HG03354 (cell line): ENCODE measurements around the gene ZNF804A.

Source experiments
- ATAC-seq: cut with Tn5 transposase; IDR thresholded peaks from one replicate; pipeline ENCODE4 v1.9.1; 2021; ENCODE audit warnings: mild to moderate bottlenecking; ENCODE audit not compliant: unreplicated experiment, poor library complexity, severe bottlenecking

The ZNF804A gene

DNA sequence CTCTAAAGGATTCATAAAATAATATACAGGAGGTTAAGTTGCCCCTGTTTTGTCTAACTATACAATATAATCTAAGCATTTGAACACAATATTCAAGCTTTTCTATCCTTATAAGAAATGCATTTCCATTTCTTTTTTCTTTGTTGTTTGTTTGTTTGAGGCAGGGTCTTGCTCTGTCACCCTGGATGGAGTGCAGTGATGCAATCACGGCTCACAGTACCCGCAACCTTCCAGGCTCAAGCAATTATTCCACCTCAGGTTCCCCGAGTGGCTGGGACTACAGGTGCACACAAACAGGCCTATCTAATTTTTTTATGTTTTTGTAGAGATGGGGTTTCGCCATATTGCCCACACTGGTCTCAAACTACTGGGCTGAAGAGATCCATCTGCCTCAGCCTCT, 307.8 kb downstream of the ZNF804A start:
- no peak for ATAC-seq

DNA sequence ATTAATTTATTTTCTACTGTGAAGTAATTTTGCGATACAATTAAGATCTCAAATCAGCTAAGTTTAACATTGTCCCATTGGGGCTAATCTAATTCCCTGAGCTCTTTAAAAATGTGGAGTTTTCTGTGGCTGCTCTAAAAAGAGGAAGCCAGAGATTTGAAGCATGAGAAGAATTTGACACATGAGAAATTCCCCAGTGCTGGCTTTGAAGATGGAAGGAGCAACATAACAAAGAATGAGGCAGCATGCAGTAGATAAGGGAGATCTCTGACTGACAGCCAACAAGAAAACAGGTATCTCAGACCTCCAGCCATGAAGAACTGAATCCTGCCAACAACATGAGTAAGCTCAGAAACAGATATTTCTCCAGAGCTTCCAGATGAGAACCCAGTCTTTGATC, 308.4 kb downstream of the ZNF804A start:
- ATAC-seq, result no peak

DNA sequence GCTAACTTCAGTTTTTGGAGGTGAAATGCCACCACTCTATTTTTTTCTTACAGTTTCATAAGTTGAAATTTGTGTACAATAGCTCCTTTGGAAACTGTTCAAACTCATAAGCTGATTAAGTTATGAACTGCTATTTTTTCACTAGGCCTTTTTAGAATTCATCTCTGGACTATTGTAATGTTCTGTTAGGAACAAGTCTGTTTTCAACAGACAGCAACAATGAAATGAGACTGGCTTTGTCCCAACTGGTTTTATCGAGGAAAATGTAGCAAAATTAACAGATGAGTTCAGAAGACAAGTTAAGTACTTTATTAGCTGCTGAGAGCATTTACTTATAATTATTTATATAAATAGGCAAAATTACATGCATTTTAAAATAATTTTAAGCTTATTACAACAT, 310.6 kb downstream of the ZNF804A start:
- ATAC-seq, result no peak

DNA sequence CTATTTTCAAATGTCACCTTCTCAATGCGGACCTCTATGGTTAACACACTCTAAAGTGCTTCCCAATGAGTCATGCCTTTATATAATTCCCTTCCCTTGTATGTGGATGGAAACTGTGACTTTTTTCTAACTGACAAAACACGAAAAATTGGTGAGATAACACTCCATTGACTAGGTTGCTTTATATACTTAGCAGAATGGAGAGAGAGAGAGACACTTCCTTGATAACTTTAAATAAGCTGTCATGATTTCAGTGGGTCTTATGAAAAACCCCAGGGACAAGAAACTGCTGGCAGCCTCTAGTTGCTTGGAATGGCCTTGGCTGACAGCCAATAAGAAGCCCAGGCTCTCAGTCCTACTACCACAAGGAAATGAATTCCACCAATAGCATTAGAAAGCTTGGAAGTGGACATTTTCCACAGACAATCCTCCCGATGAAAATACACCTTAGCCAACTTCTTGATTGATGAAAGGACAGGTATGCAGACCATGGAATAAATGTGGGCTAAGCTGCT, 322.2 kb downstream of the ZNF804A start:
- no peak for ATAC-seq

DNA sequence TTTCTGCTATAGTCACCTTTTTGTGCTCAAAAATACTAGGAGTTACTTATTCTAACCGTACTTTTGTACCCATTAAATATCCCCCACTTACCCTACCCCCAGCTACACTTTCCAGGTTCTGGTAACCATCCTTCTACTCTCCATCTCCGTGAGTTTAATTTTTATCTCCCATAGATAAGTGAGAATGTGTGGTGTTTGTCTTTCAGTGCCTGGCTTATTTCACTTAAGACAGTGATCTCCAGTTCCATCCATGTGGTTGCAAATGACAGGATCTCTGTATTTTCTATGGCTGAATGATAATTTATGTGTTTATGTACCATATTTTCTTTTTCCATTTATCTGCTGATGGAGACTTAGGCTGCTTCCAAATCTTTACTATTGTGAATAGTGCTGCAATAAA, 323.3 kb downstream of the ZNF804A start:
- no peak for ATAC-seq

DNA sequence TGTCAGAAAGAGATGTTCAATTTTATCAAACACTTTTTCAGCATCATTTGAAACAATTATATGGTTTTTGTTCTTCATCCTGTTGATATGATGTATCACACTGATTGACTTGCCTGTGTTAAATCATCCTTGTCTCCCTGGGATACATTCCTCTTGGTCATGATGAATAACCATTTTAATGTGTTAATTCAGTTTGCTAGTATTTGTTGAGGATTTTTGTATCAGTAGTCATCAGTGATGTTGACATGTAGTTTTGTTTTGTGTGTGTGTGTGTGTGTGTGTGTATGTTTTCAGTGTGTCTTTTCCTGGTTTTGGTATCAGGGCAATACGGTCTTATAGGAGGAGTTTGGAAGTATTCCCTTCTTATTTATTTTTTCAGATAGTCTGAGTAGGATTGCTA, 325.4 kb downstream of the ZNF804A start:
- no peak for ATAC-seq

DNA sequence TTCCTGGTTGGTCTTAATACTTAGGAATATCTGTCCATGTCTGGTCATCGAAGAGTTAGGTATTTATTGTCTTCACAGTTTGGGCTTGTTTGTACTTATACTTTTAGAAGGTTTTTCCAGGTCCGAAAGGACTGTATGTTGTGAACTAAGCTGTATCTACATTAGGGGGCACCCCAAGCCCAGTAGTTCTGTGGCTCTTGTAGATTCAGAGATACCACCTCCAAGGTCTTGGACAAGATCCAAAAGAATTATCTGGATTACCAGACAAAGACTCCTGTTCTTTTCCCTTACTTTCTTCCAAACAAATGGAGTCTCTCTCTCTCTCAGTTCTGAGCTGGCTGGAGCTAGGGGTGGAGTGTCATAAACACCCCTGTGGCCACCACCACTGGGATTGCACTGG, 328.7 kb downstream of the ZNF804A start:
- no peak for ATAC-seq

DNA sequence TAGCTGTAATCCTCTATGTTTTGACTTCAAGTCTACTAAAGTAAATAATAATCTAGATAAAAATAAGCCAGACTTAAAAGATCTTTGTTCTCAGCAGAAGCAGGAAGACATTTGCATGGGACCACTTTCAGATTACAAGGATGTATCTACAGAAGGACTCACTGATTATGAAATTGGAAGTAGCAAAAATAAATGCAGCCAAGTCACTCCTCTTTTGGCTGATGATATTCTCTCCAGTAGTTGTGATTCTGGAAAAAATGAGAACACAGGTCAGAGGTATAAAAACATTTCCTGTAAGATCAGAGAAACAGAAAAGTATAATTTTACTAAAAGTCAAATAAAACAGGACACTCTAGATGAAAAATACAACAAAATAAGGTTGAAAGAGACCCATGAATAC, 338.4 kb downstream of the ZNF804A start:
- no peak for ATAC-seq

DNA sequence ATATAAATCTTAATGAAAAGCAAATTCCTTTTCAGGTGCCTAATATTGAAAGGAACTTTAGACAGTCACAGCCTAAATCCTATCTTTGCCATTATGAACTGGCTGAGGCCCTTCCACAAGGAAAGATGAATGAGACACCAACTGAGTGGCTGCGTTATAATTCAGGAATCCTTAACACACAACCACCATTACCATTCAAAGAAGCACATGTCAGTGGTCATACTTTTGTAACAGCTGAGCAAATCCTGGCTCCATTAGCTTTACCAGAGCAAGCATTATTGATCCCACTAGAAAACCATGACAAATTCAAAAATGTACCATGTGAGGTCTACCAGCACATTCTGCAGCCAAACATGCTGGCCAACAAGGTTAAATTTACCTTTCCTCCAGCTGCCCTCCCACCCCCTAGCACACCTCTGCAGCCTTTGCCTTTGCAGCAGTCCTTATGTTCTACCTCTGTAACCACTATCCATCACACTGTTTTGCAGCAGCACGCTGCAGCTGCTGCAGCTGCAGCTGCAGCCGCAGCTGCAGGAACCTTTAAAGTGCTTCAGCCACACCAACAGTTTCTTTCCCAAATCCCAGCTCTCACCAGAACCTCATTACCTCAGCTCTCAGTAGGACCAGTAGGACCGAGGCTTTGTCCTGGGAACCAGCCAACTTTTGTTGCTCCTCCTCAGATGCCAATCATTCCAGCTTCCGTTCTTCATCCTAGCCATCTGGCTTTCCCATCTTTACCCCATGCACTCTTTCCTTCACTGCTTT, 340.1 kb downstream of the ZNF804A start:
- ATAC-seq, result no peak

DNA sequence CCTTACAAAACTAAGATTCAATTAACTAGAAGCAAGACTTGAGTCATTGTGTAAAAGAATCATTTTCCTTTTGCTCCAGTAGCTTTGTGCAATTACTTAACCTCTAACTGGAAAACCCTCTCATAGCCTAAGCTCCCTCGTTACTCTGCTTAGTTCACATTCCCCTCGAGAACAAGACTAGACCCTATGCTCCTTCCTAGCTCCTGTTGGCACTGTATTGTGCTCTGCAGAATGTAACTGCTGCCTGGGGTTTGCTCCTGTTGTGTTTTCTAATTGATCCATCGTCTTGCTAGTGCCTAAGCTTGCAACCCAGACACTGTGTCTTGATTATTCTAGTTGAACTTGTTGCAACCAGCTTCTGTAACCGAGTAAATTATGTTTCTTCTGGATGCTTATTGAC, 347.0 kb downstream of the ZNF804A start:
- ATAC-seq, result no peak

DNA sequence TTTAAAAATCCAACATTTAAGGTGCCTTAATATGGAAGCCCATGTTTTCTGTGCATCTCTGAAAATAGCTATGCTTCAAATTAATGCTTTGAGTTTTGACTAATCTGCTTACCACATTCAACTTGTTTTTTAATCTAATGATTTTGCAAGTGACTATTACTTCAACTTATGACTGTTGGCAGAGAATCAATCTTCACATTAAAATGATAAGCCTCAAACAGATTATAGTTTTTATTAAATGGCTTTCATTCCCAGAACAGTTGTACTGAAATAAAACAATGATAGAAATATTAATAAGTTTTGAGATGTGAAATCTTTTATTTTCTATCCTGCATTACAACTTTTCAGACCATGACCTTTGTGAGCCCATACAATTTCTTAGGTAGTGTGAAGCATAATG, 347.5 kb downstream of the ZNF804A start:
- no peak for ATAC-seq

DNA sequence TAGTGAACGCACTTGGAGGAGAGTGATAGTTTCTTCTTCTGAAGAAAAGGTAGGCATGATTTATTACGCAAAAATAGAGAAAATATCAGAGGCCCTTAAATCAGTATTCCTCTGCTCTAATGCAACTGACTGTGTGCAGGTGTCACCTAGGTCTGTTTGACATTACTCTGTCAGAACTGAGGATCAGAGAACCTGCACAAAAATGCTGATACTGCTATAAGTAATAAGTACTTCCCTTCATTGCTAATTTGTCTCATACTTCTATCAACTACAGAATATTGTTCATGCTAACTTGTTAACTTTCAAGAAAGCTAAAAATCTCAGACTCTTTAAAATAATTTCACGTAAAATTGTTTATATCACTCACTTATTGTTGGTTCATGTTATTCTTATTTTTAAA, 358.5 kb downstream of the ZNF804A start:
- ATAC-seq, result no peak

DNA sequence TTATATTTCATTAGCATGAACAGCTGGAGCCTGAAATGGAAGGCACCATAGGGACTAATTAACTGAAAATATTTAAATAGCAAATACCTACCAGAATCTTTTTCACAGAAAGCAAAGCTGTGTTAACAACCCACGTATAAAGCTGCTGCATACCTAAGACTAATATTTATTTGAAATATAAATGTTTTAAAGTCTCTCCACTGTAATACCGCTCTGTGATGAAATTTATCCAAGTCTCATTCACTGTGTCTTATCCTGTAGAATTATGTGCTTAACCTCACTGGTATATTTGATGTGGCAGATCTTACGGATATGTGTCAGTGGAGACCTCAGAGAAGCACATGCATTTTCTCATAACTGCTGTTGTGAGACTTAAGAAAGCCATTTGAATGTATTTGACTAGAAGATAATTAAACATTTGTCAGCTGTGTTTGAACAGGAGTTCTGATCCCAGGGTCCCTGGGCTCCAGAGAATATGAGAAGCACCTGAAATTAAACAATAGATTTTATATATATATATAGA, 373.3 kb downstream of the ZNF804A start:
- no peak for ATAC-seq
